DOHH2 (cell line): Measurements from ENCODE around the gene ZNF208.

Source experiments
- H3F3A ChIP-seq: fragments of 200-600 bp; sonication (generic), shearing (Covaris generic); 2 replicates; pipeline ENCODE4 v1.6.0; 2016; ENCODE audit warnings: antibody characterized with exemption, mild to moderate bottlenecking; ENCODE audit not compliant: control insufficient read depth, insufficient read depth
- H3K27ac ChIP-seq: fragments of 200-600 bp; sonication (generic); 2 replicates; pipeline ENCODE4 v1.5.1; 2014; ENCODE audit warnings: low read depth, mild to moderate bottlenecking, low read length, moderate library complexity
- H3K27me3 ChIP-seq: fragments of 200-600 bp; sonication (generic); 2 replicates; pipeline ENCODE4 v1.6.1; 2014; ENCODE audit warnings: mild to moderate bottlenecking, low read length, mixed read lengths; ENCODE audit not compliant: control insufficient read depth
- H3K36me3 ChIP-seq: fragments of 200-600 bp; sonication (generic); 2 replicates; pipeline ENCODE4 v1.6.1; 2014; ENCODE audit warnings: mild to moderate bottlenecking, low read length, moderate library complexity, mixed read lengths; ENCODE audit not compliant: control insufficient read depth
- H3K4me1 ChIP-seq: fragments of 200-600 bp; sonication (generic); 2 replicates; pipeline ENCODE4 v1.6.1; 2014; ENCODE audit warnings: mild to moderate bottlenecking, low read length, mixed read lengths; ENCODE audit not compliant: control insufficient read depth
- H3K4me2 ChIP-seq: fragments of 200-600 bp; sonication (generic); 2 replicates; pipeline ENCODE4 v1.6.0; 2014; ENCODE audit warnings: mild to moderate bottlenecking, low read length, moderate library complexity
- H3K4me3 ChIP-seq: fragments of 200-600 bp; sonication (generic); 2 replicates; pipeline ENCODE4 v1.5.1; 2014; ENCODE audit warnings: mild to moderate bottlenecking, low read length, mixed read lengths
- H3K79me2 ChIP-seq: fragments of 200-600 bp; sonication (generic); 2 replicates; pipeline ENCODE4 v1.6.1; 2014; ENCODE audit warnings: mild to moderate bottlenecking, low read length, mixed read lengths; ENCODE audit not compliant: control insufficient read depth
- H3K9me2 ChIP-seq: fragments of 200-600 bp; sonication (generic); replicated peaks from 2 replicates; pipeline ENCODE4 v1.6.1; 2014; ENCODE audit warnings: mild to moderate bottlenecking, low read length, mixed read lengths; ENCODE audit not compliant: control insufficient read depth
- H3K9me3 ChIP-seq: fragments of 200-600 bp; sonication (generic); 2 replicates; pipeline ENCODE4 v1.6.1; 2014; ENCODE audit warnings: antibody characterized with exemption, low read length, mixed read lengths; ENCODE audit not compliant: control insufficient read depth, insufficient read depth
- H4K20me1 ChIP-seq: fragments of 200-600 bp; sonication (generic); 2 replicates; pipeline ENCODE4 v1.6.0; 2014; ENCODE audit warnings: low read depth, mild to moderate bottlenecking, antibody characterized with exemption, low read length, moderate library complexity; ENCODE audit not compliant: control insufficient read depth, insufficient read depth
- EZH2phosphoT487 ChIP-seq: fragments of 200-600 bp; sonication (generic); IDR thresholded peaks from 2 replicates; pipeline ENCODE4 v1.6.1; 2017; ENCODE audit warnings: borderline replicate concordance, mild to moderate bottlenecking, antibody characterized with exemption, low read length, moderate library complexity, mixed read lengths
- TF ChIP-seq, protein P1 (sequence below): fragments of 200-600 bp; sonication (generic); IDR thresholded peaks from one replicate; pipeline ENCODE4 v1.5.1; 2014; ENCODE audit warnings: antibody characterized with exemption, mild to moderate bottlenecking, low read depth, low read length; ENCODE audit not compliant: poor library complexity, severe bottlenecking

Gene ZNF208

GRCh38 chr19:21921691-21922180 lies 89.0 kb downstream of the ZNF208 start:
- H3K9me3 ChIP-seq: peaks cover 7% of the 10 kb centered on the region; the same call in 1 of the 2 replicates
- no peaks in the 10 kb centered on the region for H3K27me3 ChIP-seq

DNA sequence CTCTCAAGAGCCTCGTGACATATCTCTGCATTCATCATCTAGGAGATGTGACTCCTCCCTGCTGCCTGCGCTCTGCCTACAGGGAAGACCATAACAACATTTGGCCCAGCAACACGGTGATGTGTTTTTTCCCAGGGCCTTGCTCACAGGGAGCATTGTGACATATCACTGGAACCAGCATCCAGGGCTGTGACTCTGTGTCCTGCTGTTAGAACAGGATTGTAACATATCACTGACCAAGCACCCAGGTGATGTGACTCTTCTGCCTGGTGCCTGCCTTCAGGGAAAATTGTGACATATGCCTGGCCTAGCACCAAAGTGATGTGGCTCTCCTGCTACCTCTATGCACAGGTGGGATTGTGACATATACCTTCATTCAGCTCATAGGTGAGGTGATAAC lies 95.3 kb downstream of the ZNF208 start:
- Histone ChIP-seq H3K4me2 (no peak overlapping the region), H3K27me3 (no peaks in the 10 kb centered on the region), H3K36me3 (no peaks in the 10 kb centered on the region), H4K20me1 (no peaks in the 10 kb centered on the region), H3K4me3 (no peak overlapping the region), H3K4me1 (no peaks in the 10 kb centered on the region), H3K79me2 (no peaks in the 10 kb centered on the region), H3K9me3 (peaks cover 6% of the 10 kb centered on the region; the same call in 1 of the 2 replicates), H3F3A (no peaks in the 10 kb centered on the region), H3K9me2 (no peaks in the 10 kb centered on the region), H3K27ac (no peak overlapping the region)
- TF ChIP-seq EZH2phosphoT487: no peak
- TF ChIP-seq, protein P1, sequence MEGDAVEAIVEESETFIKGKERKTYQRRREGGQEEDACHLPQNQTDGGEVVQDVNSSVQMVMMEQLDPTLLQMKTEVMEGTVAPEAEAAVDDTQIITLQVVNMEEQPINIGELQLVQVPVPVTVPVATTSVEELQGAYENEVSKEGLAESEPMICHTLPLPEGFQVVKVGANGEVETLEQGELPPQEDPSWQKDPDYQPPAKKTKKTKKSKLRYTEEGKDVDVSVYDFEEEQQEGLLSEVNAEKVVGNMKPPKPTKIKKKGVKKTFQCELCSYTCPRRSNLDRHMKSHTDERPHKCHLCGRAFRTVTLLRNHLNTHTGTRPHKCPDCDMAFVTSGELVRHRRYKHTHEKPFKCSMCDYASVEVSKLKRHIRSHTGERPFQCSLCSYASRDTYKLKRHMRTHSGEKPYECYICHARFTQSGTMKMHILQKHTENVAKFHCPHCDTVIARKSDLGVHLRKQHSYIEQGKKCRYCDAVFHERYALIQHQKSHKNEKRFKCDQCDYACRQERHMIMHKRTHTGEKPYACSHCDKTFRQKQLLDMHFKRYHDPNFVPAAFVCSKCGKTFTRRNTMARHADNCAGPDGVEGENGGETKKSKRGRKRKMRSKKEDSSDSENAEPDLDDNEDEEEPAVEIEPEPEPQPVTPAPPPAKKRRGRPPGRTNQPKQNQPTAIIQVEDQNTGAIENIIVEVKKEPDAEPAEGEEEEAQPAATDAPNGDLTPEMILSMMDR: no peak

More at GRCh38 chr19:21921691-21922180, 89.0 kb downstream of the ZNF208 start:
- no peak overlapping the region for H3K4me3 ChIP-seq
- no peaks in the 10 kb centered on the region for H3F3A ChIP-seq
- TF ChIP-seq EZH2phosphoT487: no peak
- TF ChIP-seq, protein P1: no peak
- H3K4me1 ChIP-seq: no peaks in the 10 kb centered on the region
- no peak overlapping the region for H3K27ac ChIP-seq
- H3K4me2 ChIP-seq: no peak overlapping the region
- H3K79me2 ChIP-seq: no peaks in the 10 kb centered on the region
- H3K9me2 ChIP-seq: no peaks in the 10 kb centered on the region
- no peaks in the 10 kb centered on the region for H3K36me3 ChIP-seq
- H4K20me1 ChIP-seq: no peaks in the 10 kb centered on the region

GRCh38 chr19:21912654-21913053 lies 98.1 kb downstream of the ZNF208 start:
- no peaks in the 10 kb centered on the region for H3K36me3 ChIP-seq
- H3K9me2 ChIP-seq: no peaks in the 10 kb centered on the region
- H3K4me1 ChIP-seq: no peaks in the 10 kb centered on the region
- H3K79me2 ChIP-seq: no peaks in the 10 kb centered on the region
- H3K9me3 ChIP-seq: peaks cover 3% of the 10 kb centered on the region; the same call in 1 of the 2 replicates
- H3K27me3 ChIP-seq: no peaks in the 10 kb centered on the region
- H3K4me3 ChIP-seq: no peak overlapping the region
- no peak overlapping the region for H3K4me2 ChIP-seq
- TF ChIP-seq, protein P1: peak; percentile 54
- TF ChIP-seq EZH2phosphoT487: no peak
- H4K20me1 ChIP-seq: no peaks in the 10 kb centered on the region
- no peaks in the 10 kb centered on the region for H3F3A ChIP-seq
- no peak overlapping the region for H3K27ac ChIP-seq
